Nephron (organoid): Measurements from ENCODE around the gene HPCAL1.

Source experiments
- H3K27ac Mint-ChIP-seq, 3 experiments: 2 replicates each; pipeline ENCODE4 v1.8.0; 2020; ENCODE audit warnings: mixed read lengths in 3 of 3, mild to moderate bottlenecking in 2 of 3, moderate library complexity in 1 of 3
- H3K27me3 Mint-ChIP-seq: 2 replicates; pipeline ENCODE4 v1.8.0; 2021; ENCODE audit warnings: low read depth, mild to moderate bottlenecking, moderate library complexity, mixed read lengths
- H3K36me3 Mint-ChIP-seq: 2 replicates; pipeline ENCODE4 v1.8.0; 2020; ENCODE audit warnings: low read depth, mixed read lengths
- H3K4me1 Mint-ChIP-seq: 2 replicates; pipeline ENCODE4 v1.8.0; 2020; ENCODE audit warnings: mixed read lengths
- H3K4me3 Mint-ChIP-seq, 3 experiments: 2 replicates each; pipeline ENCODE4 v1.8.0; 2020; ENCODE audit warnings: mild to moderate bottlenecking in 3 of 3, mixed read lengths in 3 of 3, moderate library complexity in 2 of 3
- H3K9me3 Mint-ChIP-seq: 2 replicates; pipeline ENCODE4 v1.8.0; 2020; ENCODE audit warnings: mixed read lengths
- TF ChIP-seq, protein P1 (sequence below), 3 experiments: fragments of 200-600 bp; sonication (generic); IDR thresholded peaks; one replicate each; pipeline ENCODE4 v1.5.0; 2021; ENCODE audit warnings: antibody characterized with exemption in 3 of 3; ENCODE audit not compliant: unreplicated experiment in 3 of 3

Gene HPCAL1

DNA sequence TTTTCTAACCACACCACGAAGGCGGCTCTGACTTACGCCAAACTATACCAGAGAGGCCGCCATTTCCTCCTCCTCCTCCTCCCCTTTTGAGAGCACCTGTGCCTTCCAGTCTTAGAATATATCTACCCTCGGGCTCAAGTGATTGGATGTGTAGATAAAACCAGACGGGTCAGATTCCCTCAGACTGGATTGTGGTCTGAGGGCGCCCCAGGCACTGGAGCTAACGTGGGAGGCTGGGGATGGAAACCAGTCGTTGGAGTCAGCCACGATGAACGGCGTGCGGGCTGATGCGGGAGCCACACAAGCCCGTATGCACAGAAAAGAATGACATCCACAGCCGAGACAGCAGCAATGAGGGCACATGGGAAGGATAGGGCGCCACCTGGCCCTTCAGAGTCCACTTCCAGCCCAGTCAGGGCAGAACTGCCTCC is 157.7 kb downstream of the HPCAL1 start:
- Mint-ChIP-seq H3K4me1 (peaks cover 8% of the 10 kb centered on the region), H3K9me3 (no peaks in the 10 kb centered on the region), H3K4me3 (no peak overlapping the region), H3K27me3 (peaks cover 21% of the 10 kb centered on the region), H3K27ac (no peak overlapping the region), H3K36me3 (no peaks in the 10 kb centered on the region)
- TF ChIP-seq, protein P1, sequence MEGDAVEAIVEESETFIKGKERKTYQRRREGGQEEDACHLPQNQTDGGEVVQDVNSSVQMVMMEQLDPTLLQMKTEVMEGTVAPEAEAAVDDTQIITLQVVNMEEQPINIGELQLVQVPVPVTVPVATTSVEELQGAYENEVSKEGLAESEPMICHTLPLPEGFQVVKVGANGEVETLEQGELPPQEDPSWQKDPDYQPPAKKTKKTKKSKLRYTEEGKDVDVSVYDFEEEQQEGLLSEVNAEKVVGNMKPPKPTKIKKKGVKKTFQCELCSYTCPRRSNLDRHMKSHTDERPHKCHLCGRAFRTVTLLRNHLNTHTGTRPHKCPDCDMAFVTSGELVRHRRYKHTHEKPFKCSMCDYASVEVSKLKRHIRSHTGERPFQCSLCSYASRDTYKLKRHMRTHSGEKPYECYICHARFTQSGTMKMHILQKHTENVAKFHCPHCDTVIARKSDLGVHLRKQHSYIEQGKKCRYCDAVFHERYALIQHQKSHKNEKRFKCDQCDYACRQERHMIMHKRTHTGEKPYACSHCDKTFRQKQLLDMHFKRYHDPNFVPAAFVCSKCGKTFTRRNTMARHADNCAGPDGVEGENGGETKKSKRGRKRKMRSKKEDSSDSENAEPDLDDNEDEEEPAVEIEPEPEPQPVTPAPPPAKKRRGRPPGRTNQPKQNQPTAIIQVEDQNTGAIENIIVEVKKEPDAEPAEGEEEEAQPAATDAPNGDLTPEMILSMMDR (IDR thresholded peaks at IDR 0.05; ENCODE audit: unreplicated experiment in 3 of 3), result no peak

GRCh38 chr2:10462178-10463083 is 159.7 kb downstream of the HPCAL1 start:
- Mint-ChIP-seq H3K4me3 (no peak overlapping the region), H3K36me3 (no peaks in the 10 kb centered on the region), H3K9me3 (no peaks in the 10 kb centered on the region), H3K27me3 (peaks cover 25% of the 10 kb centered on the region), H3K27ac (no peak overlapping the region), H3K4me1 (peaks cover 8% of the 10 kb centered on the region)
- TF ChIP-seq, protein P1 (IDR thresholded peaks at IDR 0.05; ENCODE audit: unreplicated experiment in 3 of 3), result no peak

- Mint-ChIP-seq H3K4me3 (no peak overlapping the region), H3K27ac (no peak overlapping the region), H3K4me1 (peaks cover 15% of the 10 kb centered on the region), H3K9me3 (no peaks in the 10 kb centered on the region), H3K27me3 (peaks cover 19% of the 10 kb centered on the region), H3K36me3 (no peaks in the 10 kb centered on the region)
- TF ChIP-seq, protein P1 (IDR thresholded peaks at IDR 0.05; ENCODE audit: unreplicated experiment in 3 of 3), result no peak
Measured at GRCh38 chr2:10465910-10466309, 163.2 kb downstream of the HPCAL1 start.

DNA sequence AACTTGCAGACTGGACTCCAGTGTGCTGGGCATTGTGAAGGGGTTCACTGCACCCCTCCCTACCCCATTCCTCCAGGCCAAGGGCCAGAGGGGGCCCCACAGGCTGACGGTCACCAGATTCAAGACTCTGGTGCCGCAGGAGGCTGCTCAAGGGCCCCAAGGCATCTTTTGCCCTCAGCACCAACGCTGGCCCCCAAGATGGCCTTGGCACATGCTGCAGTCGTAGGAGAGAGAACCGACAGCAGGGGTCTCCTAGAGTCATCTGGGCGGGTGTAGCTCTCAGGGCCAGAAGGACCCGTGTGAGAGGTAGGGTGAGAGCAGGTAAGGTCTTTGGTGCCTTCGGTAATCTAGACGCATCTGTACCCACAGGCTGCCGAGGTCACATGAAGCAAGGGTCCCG is 164.1 kb downstream of the HPCAL1 start:
- Mint-ChIP-seq H3K36me3 (no peaks in the 10 kb centered on the region), H3K27ac (no peak overlapping the region), H3K27me3 (peaks cover 19% of the 10 kb centered on the region), H3K4me1 (peaks cover 15% of the 10 kb centered on the region), H3K9me3 (no peaks in the 10 kb centered on the region), H3K4me3 (no peak overlapping the region)
- TF ChIP-seq, protein P1 (IDR thresholded peaks at IDR 0.05; ENCODE audit: unreplicated experiment in 3 of 3), result no peak

DNA sequence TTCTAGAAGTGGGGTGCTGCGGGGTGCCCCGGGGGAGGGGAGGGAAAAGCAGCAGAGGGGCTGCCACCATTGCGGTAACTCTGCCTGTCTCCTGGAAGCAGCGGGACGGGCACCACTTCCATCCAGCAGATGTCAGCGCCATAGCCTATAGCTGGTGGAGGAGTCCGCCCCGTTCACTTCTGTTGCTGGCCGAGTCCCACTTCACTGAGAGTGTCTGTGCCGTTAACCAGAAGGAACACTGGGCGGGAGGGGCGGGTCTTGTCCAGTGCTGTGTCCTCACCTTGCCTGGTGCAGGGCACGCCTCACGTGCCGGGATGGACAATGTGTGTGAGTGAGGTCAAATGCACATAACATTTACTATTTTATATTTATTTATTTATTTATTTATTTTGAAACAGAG is 164.7 kb downstream of the HPCAL1 start:
- Mint-ChIP-seq H3K36me3 (no peaks in the 10 kb centered on the region), H3K27ac (no peak overlapping the region), H3K4me3 (no peak overlapping the region), H3K4me1 (peaks cover 15% of the 10 kb centered on the region), H3K9me3 (no peaks in the 10 kb centered on the region), H3K27me3 (peaks cover 19% of the 10 kb centered on the region)
- TF ChIP-seq, protein P1 (IDR thresholded peaks at IDR 0.05; ENCODE audit: unreplicated experiment in 3 of 3), result no peak

DNA sequence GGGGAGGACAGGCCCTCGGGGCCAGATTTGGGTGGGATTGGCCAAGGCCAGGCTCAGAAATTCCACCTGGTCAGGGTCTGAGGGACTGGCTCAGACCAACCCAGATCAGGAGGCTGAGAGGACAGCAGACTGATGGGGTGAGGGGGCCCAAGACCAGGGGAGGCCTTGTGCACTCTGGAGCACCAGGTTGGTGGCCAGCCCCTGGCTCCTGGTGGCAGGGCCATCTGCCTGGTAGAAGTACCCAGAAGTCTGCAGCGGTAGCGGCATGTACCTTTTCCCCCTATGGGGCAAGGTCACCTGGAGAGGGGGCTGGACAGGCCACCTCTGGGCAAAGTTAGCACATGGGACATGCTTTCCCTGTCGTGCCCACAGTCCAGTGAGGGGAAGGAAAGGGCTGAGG is 166.6 kb downstream of the HPCAL1 start:
- Mint-ChIP-seq H3K36me3 (no peaks in the 10 kb centered on the region), H3K4me3 (no peak overlapping the region), H3K9me3 (no peaks in the 10 kb centered on the region), H3K27me3 (peaks cover 25% of the 10 kb centered on the region), H3K27ac (no peak overlapping the region), H3K4me1 (peaks cover 15% of the 10 kb centered on the region)
- TF ChIP-seq, protein P1 (IDR thresholded peaks at IDR 0.05; ENCODE audit: unreplicated experiment in 3 of 3), result no peak
